Type B pancreatic cell (in vitro differentiated cells): Measurements from ENCODE around the gene TMEM132D. TPM values are rescaled to one million over a fixed set of nuclear protein-coding genes. Genes with fewer than 3 reads are reported as not detected.

ENCODE experiments used
- DNase-seq: peaks from one replicate; pipeline ENCODE4 v3.0.0; 2021; ENCODE audit warnings: mixed read lengths; ENCODE audit not compliant: unreplicated experiment; ENCODE audit errors: extremely low spot score
- H3K27ac Mint-ChIP-seq: 2 replicates; pipeline ENCODE4 v1.8.0; 2021; ENCODE audit warnings: mild to moderate bottlenecking, mixed read lengths
- H3K27me3 Mint-ChIP-seq: 2 replicates; pipeline ENCODE4 v1.8.0; 2021; ENCODE audit warnings: mixed read lengths
- H3K36me3 Mint-ChIP-seq: 2 replicates; pipeline ENCODE4 v1.8.0; 2021; ENCODE audit warnings: mixed read lengths
- H3K4me1 Mint-ChIP-seq: one replicate; pipeline ENCODE4 v1.8.0; 2021; ENCODE audit warnings: mixed read lengths; ENCODE audit not compliant: unreplicated experiment
- H3K4me3 Mint-ChIP-seq: 2 replicates; pipeline ENCODE4 v1.8.0; 2021; ENCODE audit warnings: mild to moderate bottlenecking, mixed read lengths
- H3K9me3 Mint-ChIP-seq: 2 replicates; pipeline ENCODE4 v1.8.0; 2021; ENCODE audit warnings: mixed read lengths
- total RNA-seq: library from RNA; stranded (reverse); gene quantifications from 2 replicates; pipeline ENCODE4 v1.2.1, GENCODE V29; 2021; ENCODE audit warnings: low replicate concordance
- TF ChIP-seq, protein P1 (sequence below): fragments of 200-600 bp; sonication (generic); conservative IDR thresholded peaks from 2 replicates; pipeline ENCODE4 v1.5.0; 2021; ENCODE audit warnings: antibody characterized with exemption, mild to moderate bottlenecking

TMEM132D gene
- total RNA-seq, 1 donor from 2014 or later: 1.8 TPM

DNA sequence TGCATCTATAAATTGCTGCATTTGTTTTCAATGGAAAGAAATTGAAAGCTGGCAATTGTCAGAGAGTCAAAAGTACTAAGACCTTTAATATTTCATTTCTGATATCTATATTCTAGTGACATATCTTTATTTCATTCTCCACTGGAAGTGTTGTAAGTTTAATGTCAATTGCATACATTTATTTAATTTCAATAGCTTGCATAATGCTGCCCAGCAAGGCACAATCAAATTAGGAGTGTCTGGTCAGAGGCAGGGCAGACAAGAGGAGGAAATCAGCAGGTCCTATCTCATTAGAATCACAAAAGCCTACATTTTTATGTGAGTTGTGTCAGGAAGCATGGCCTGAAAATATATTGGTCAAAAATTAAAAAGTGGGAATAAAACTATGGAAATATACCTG, 112.9 kb downstream of the TMEM132D start:
- DNase-seq: no peak
- H3K9me3 Mint-ChIP-seq: no peaks in the 10 kb centered on the region

DNA sequence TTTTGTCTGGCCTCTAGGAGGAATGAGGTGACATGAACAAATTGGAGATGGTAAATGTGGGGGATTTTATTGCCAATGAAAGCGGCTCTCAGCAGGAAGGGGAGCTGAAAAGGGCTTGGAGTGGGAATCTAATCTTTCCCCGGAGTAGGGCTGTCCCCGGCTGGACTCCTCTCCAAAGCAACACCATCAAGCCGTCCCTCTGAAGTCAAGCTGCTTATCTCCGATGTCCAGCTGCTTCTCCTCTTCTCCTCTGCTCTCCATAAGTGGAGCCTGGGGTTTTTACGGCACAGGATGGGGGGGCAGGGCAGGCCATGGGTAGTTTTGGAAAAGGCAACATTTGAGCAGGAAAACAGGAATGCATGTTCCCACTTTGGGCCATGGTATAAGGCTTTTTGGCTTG, 113.5 kb downstream of the TMEM132D start:
- Mint-ChIP-seq H3K27me3 (peaks cover 31% of the 10 kb centered on the region), H3K36me3 (no peaks in the 10 kb centered on the region), H3K4me3 (no peak overlapping the region), H3K9me3 (no peaks in the 10 kb centered on the region), H3K27ac (no peak overlapping the region), H3K4me1 (no peaks in the 10 kb centered on the region)
- no peak for DNase-seq
- TF ChIP-seq, protein P1, sequence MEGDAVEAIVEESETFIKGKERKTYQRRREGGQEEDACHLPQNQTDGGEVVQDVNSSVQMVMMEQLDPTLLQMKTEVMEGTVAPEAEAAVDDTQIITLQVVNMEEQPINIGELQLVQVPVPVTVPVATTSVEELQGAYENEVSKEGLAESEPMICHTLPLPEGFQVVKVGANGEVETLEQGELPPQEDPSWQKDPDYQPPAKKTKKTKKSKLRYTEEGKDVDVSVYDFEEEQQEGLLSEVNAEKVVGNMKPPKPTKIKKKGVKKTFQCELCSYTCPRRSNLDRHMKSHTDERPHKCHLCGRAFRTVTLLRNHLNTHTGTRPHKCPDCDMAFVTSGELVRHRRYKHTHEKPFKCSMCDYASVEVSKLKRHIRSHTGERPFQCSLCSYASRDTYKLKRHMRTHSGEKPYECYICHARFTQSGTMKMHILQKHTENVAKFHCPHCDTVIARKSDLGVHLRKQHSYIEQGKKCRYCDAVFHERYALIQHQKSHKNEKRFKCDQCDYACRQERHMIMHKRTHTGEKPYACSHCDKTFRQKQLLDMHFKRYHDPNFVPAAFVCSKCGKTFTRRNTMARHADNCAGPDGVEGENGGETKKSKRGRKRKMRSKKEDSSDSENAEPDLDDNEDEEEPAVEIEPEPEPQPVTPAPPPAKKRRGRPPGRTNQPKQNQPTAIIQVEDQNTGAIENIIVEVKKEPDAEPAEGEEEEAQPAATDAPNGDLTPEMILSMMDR: no peak

More for the DNA sequence above, 112.9 kb downstream of the TMEM132D start:
- peaks cover 31% of the 10 kb centered on the region for H3K27me3 Mint-ChIP-seq
- TF ChIP-seq, protein P1: no peak
- no peaks in the 10 kb centered on the region for H3K4me1 Mint-ChIP-seq
- H3K36me3 Mint-ChIP-seq: no peaks in the 10 kb centered on the region
- H3K4me3 Mint-ChIP-seq: no peak overlapping the region
- no peak overlapping the region for H3K27ac Mint-ChIP-seq

DNA sequence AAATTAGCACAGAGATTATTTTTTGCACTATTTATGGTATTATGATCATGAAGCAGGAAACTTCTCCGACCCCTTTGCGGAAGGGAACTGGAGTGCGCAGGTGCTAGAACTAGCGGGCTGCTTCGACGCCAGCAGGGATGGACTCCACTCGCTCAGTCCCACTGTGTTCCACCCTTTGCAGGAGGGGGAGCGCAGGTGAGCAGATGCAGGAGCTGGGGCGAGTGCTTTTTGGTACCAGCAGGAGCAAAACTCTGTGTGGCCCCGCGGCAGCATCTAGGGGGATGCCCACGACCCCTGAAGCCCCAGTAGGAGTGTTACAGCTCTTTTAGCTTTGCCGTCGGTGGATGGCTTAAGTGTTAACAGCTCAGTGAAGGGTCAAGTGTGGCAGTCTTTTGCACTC, 113.9 kb downstream of the TMEM132D start:
- TF ChIP-seq, protein P1: no peak
- Mint-ChIP-seq H3K27ac (no peak overlapping the region), H3K9me3 (no peaks in the 10 kb centered on the region), H3K27me3 (peaks cover 31% of the 10 kb centered on the region), H3K4me3 (no peak overlapping the region), H3K4me1 (no peaks in the 10 kb centered on the region), H3K36me3 (no peaks in the 10 kb centered on the region)
- DNase-seq: no peak

DNA sequence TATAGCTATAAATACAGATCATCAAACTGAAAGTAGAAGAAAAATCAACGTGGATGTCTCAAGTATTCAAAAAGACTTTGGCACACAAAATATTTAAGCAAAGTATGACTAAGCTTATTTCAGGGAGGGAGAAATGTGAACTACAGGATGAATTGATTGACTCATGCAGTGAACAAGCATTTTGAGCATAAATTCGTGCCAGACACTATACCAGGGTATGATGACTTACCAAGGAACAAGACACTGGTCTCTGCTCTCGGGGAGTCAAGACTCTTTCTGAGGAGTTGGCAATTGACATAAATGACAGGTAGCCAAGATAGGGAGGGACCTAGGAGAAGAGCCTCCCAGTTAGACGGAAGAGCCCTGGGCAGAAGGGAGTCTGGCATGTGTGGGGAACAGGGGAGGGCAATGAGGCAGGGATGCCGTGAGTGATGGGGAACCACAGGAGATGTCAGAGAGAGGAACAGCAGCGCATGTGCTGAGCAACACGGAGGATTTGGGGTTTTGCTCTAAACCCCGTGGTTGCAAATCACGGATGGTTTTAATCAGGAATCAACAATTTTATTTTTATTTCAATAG, 115.2 kb downstream of the TMEM132D start:
- peaks cover 31% of the 10 kb centered on the region for H3K27me3 Mint-ChIP-seq
- no peaks in the 10 kb centered on the region for H3K9me3 Mint-ChIP-seq
- no peak overlapping the region for H3K27ac Mint-ChIP-seq
- H3K4me1 Mint-ChIP-seq: no peaks in the 10 kb centered on the region
- no peak for DNase-seq
- TF ChIP-seq, protein P1: no peak
- H3K4me3 Mint-ChIP-seq: no peak overlapping the region
- no peaks in the 10 kb centered on the region for H3K36me3 Mint-ChIP-seq

DNA sequence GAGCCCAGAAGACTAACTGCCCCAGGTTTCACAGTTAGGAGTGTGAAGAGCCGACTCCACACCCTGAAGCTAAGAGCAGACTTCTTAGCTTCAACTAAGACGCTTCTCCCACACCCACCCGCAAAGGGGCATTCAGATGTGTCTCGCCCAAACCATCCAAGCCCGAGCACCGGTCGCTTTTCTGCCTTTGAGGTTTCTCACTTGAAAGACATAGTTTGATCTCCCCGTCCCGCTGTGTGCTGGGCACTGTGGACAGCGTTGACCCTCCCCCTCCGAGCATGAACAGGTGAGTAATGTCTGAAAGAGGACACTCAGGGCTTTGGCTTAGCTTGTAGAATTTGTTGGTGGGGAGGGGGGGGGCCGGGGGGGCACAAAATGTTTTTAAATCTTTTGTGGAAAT, 123.8 kb downstream of the TMEM132D start:
- DNase-seq: no peak
- Mint-ChIP-seq H3K4me3 (no peak overlapping the region), H3K4me1 (no peaks in the 10 kb centered on the region), H3K9me3 (no peaks in the 10 kb centered on the region), H3K27me3 (peaks cover 23% of the 10 kb centered on the region), H3K36me3 (no peaks in the 10 kb centered on the region), H3K27ac (no peak overlapping the region)
- TF ChIP-seq, protein P1: no peak

DNA sequence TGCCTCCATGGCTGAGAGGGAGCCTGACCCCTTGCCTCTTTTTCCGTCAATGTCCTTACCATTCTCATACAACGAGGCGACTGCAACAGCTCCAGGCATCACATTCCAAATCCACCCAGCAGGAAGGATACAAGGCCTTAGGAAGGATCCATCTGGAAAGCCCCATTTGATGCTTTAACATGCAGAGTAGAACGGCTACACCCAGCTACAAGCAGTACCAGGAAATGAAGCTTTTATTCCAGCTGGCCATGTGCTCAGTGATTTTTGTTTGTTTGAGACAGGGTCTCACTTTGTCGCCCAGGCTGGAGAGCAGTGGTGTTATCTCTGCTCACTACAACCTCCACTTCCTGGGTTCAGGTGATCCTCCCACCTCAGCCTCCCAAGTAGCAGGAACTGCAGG, 124.8 kb downstream of the TMEM132D start:
- no peaks in the 10 kb centered on the region for H3K4me1 Mint-ChIP-seq
- no peaks in the 10 kb centered on the region for H3K36me3 Mint-ChIP-seq
- no peak overlapping the region for H3K4me3 Mint-ChIP-seq
- DNase-seq: no peak
- TF ChIP-seq, protein P1: no peak
- H3K9me3 Mint-ChIP-seq: no peaks in the 10 kb centered on the region
- H3K27me3 Mint-ChIP-seq: peaks cover 33% of the 10 kb centered on the region
- no peak overlapping the region for H3K27ac Mint-ChIP-seq
